Hypothalamus (tissue), 51 donors: ENCODE data around the gene CNOT8.
"Not testable (repeated sequence)": the region's sequence is repeated elsewhere in the genome, so short reads cannot be mapped to it uniquely, and the experiment has no call there.

Source experiments
- DNase-seq, 51 donors: peaks; one replicate each; lab custom pipeline; 2025; lab: John Stamatoyannopoulos, UW

Gene CNOT8

GRCh38 chr5:154834053-154834452 is 24.4 kb upstream of the CNOT8 start:
- no peak for DNase-seq

DNA sequence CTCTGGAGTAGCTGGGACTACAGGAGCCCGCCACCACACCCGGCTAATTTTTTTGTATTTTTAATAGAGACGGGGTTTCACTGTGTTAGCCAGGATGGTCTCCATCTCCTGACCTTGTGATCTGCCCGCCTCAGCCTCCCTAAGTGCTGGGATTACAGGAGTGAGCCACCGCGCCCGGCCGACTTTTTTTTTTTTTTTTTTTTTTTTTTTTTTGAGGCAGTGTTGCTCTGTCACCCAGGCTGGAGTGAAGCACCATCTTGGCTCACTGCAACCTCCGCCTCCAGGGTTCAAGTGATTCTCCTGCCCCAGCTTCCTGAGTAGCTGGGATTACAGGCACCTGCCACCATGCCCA is 22.8 kb upstream of the CNOT8 start:
- DNase-seq, result not testable (repeated sequence)

GRCh38 chr5:154836225-154836624 is 22.2 kb upstream of the CNOT8 start:
- no peak for DNase-seq

DNA sequence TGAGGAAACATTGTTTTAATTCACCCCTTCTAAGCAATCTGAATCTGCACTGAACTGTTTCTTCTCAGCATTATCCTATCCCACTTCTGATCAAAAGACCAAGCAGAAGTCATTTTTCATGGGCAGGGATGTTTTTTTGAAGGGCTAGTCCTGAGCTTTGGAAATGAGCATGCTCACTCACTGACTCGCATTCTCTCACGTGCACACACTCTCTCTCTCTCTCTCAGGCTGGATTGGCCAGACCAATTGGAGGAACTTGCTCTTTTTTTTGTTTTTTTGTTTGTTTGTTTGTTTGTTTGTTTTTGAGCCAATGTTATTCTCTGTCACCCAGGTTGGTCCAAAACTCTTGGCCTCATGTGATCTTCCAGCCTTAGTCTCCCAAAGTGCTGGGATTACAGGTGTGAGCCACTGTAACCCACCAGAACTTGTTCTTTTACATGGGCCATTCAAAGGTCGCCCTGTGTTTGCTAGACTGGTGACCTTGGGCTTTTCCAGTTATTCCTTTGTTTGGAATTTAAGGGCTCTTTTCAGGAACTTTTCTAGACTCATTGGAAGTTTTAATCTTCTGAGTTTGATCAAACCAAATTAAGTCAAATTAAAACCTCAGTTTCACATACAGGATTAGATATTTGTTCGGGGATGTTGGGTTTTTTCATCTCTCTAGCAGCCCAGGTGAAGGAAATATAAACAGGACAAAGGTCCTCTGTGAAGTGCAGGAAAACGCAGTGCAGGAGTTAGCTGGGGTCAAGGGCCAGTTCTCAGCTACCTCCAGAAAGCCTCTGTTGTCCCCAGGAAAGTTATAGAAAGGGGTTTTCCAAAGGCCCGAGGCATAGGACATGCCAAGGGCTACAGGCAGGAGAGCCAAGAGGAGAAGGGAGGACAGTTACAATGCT is 21.2 kb upstream of the CNOT8 start:
- no peak for DNase-seq

DNA sequence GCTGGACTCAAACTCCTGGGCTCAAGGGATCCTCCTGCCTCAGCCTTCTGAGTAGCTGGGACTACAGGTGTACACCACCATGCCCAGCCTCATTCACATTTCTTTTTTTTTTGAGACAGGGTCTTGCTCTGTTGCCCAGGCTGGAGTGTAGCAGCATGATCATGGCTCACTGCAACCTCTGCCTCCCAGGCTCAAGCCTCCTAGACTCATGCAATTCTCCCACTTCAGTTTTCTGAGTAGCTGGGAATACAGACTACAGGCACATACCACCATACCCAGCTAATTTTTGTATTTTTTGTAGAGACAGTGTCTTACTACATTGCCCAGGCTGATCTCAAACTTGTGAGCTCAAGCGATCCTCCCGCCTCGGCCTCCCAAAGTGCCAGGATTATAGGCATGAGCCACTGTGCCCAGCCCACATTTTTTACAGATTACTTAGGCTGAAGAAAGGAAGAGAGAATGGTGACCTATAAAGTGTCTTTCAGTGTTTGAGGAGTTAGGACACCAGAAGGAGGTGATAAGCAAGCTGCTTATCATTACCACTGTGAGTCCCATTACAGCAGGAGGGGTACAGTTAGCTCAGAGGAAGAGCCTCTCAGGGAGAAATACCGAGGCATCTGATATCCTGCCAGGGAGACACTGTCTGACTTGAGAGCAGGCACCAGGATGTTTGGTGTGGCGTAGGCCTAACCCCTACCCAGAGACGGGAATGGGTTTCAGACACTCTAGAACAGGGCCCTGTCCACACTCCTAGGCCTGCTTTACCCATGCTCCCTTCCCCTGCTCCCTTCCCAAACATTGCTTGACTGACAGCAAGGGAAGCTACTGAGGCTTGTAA is 17.8 kb upstream of the CNOT8 start:
- DNase-seq, result no peak

DNA sequence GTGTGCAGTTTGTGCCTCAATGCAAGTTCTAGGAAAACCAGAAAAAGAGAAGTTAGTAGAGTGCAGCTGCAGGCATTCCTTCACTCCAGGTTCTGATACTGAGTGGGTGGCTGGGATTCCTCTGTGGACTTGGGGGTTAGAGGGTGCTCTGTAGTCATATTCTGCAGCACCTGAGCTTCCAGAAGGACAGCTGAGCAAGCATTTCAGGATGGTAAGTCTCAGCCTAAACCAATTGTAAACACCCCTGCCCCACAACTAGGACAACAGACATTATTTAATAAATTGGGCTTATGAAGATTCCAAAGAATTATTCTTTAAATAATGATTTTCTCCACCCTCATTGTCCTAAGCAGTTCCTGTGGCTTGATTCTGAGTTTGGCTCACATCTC is 17.2 kb upstream of the CNOT8 start:
- DNase-seq, result no peak

GRCh38 chr5:154842689-154843530 is 15.5 kb upstream of the CNOT8 start:
- DNase-seq, result no peak

DNA sequence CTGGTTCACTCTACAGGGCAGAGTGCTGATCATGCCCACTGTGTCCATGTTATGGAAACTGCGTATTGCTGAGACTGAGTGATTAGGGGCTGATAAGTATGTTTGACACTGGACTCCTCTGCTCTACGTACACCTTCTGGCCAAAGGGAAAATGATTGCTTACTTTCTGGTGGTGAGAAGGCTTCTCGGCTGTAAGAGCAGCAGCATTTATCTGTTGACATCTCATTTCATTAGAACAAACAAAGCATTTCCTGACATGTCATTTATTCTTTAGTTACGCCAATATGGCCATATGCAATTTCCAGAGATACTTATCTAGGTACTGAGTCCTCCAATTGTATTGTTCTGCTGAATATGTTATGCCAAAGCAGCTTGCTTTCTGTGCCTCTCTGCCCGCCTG is 13.6 kb upstream of the CNOT8 start:
- no peak for DNase-seq

DNA sequence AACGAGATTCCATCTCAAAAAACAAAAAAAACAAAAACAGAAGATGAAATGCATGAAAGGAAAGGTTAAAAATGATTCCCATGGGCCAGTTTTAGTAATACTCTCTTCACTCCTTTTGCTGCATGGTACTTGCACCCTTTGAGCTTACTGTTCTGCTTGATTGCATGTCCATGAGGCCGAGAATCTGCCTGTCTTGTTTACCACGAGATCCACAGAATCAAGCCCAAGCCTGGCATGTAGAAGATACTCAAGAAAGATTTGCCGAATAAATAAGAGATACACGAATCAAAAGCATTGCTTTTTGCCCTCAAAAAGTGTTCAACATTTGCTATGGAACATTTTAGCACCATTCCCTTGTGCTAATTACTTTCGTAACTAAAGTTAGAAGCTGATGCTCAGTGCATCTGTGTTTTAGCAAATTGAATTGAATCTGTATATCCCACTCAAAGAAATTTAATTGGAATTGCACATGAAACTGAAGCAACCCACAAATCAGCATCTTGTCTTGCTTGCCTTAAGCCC is 9.1 kb upstream of the CNOT8 start:
- peak in 4 of 51 donors; percentile 6 to 51 (median 11) for DNase-seq

DNA sequence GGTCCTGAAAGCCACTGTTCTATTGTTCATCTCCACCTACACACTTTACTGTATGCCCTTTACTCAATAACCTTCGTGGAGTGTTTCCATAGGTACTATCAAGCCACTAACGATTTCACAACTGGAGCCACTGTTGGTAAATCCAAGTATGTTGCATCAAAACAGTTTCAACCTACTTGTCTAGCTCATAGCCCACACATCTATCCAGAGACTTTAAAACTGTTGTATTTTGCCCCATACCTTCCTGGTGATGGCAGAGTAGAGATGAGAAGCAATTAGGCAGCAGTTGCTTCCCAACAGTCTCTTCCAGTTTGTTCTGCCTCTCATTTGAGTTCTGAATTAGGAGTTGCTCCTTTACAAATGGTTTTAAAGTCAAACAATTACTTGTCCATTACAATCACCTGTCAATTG is 8.6 kb upstream of the CNOT8 start:
- DNase-seq, result peak in 3 of 51 donors; percentile 4 to 75 (median 45)

GRCh38 chr5:154850255-154851062 is 8.0 kb upstream of the CNOT8 start, which contains the start of gene FAXDC2:
TSS of gene FAXDC2 (minus strand) at chr5:154850603. CDS start at chr5:154838178, 12,425 bp downstream.
- peak in 48 of 51 donors; percentile 17 to 86 (median 66) for DNase-seq

GRCh38 chr5:154851351-154851750 is 7.1 kb upstream of the CNOT8 start:
- no peak for DNase-seq

DNA sequence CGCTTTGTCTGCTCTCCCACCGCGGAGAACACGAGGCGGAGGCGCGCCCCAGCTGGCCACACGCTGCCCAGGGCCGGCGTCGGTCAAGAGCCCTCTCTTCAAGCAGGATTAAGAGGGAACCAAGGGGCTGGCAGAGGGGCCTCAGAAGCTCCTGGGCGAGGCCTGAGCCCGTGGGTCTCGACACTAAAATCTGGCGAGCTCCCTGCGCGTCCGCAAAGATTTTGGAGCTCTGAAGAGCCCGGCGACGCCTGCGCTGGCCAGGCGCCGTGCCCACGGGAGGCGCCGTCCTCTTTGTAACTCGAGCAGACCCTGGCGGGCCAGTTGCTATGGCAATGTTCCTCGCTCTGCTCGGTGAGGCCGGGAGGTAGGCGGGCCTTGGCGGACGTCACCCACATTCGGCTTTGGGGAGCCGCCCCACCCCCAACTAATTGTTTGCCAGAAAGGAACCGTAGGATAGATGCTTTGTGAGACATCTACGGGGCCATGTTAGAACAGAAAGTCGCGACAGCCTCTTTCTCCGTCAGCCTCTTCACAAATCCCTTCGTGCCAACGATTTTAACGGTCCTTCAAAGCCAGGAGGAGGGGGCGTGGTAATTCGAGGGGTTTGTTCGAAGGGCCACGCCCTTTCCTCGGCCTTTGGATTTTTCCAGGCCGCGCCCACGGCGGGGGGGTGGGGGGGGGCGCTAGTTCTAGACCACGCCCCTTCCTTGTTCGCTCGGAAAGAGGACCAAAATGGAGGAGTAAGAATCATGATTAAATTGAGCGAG is 714 bp upstream of the CNOT8 start:
- DNase-seq, result peak; percentile 79 to 100 (median 92)

DNA sequence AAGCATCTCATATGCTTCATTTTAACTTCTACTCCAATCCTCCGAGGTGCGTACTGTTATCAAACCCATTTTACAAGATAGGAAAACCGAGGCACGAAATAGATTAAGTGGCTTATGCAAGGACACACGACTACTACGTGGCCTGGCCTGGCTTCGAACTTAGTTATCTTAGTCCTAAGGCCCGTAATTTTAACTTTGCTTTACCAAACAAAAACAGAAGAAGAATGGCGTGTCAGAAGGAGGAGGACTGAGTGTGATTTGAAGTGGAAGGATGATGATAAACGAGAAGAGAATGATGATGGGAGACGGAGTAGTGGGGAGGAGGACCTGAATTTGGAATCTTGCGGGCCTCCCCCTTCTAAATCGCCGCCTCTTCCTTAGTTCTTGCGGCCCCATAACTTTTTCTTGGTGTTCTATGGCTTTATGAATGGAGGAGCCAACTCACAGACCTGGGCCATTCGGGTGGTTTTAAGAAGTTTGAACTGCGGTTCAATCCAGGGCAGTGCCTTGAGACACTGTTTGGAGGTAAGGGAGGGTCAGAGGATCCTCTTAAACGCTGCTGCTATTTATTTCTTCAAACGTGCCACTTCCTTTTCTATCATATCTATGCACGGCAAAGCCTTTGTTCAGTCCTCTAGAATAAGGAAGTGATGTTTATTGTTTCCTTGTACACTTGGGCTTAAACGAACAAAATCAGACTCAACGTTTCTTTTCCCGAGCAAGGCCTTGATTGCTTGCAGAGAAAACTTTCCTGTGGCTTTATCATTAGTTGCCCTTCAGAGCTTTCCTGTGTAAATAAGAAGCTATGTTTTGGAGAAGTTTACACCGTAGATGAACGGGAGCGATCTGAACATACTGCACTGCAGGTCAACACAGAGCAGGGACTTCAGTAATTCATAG is 795 bp downstream of the CNOT8 start:
- DNase-seq, result peak in 2 of 51 donors; percentile 24 to 47

GRCh38 chr5:154860123-154860522 is 1.7 kb downstream of the CNOT8 start:
- peak in 1 of 51 donors; percentile 4 for DNase-seq

- no peak for DNase-seq
Observed at GRCh38 chr5:154860765-154861164, 2.3 kb downstream of the CNOT8 start.

- DNase-seq, result no peak
Observed at GRCh38 chr5:154861946-154862345, 3.5 kb downstream of the CNOT8 start.

GRCh38 chr5:154862766-154863165 is 4.3 kb downstream of the CNOT8 start:
- DNase-seq, result no peak
